MCF 10A (cell line): ENCODE data around the gene EPN3. TPM values are rescaled to one million over a fixed set of nuclear protein-coding genes. Genes with fewer than 3 reads are reported as not detected.

Experiments used
- BruUV-seq: library from RNA; stranded (reverse); fragments of 400-500 nt; replicated peaks from 2 replicates; lab custom pipeline; 2021; lab: Mats Ljungman, UMichigan
- CTCF ChIA-PET: fragments of 300-600 bp; sonication (Branson Sonifier 250); formaldehyde crosslinking; extraction: SDS; loops from one replicate; lab custom pipeline; 2021; ENCODE audit warnings: antibody characterized with exemption, inconsistent platforms; lab: Yijun Ruan, JAX
- POLR2A ChIA-PET: fragments of 300-600, 350-650 bp; sonication (Branson Sonifier 250); formaldehyde crosslinking; extraction: SDS; loops from one replicate; lab custom pipeline; 2020; ENCODE audit warnings: antibody characterized with exemption, inconsistent platforms; lab: Yijun Ruan, JAX
- DNase-seq: peaks from one replicate; pipeline ENCODE4 v3.0.0-alpha.2; 2018; ENCODE audit not compliant: unreplicated experiment
- H3K27ac Mint-ChIP-seq: one replicate; pipeline ENCODE4 v1.8.0; 2022; ENCODE audit warnings: mild to moderate bottlenecking, low read depth, mixed read lengths; ENCODE audit not compliant: unreplicated experiment
- H3K27me3 Mint-ChIP-seq: one replicate; pipeline ENCODE4 v1.8.0; 2022; ENCODE audit warnings: mixed read lengths; ENCODE audit not compliant: insufficient read depth, unreplicated experiment
- H3K36me3 Mint-ChIP-seq: one replicate; pipeline ENCODE4 v1.8.0; 2022; ENCODE audit warnings: mild to moderate bottlenecking, moderate library complexity, mixed read lengths; ENCODE audit not compliant: insufficient read depth, unreplicated experiment
- H3K4me1 Mint-ChIP-seq: one replicate; pipeline ENCODE4 v1.8.0; 2022; ENCODE audit warnings: mixed read lengths; ENCODE audit not compliant: insufficient read depth, unreplicated experiment
- H3K4me3 Mint-ChIP-seq: one replicate; pipeline ENCODE4 v1.8.0; 2022; ENCODE audit warnings: mild to moderate bottlenecking, moderate library complexity, mixed read lengths; ENCODE audit not compliant: unreplicated experiment
- H3K9me3 Mint-ChIP-seq: one replicate; pipeline ENCODE4 v1.8.0; 2022; ENCODE audit warnings: mixed read lengths; ENCODE audit not compliant: unreplicated experiment
- CTCF ChIP-seq: fragments of 200-600 bp; IDR thresholded peaks from one replicate; pipeline ENCODE4 v1.8.0; 2022; ENCODE audit warnings: antibody characterized with exemption, mild to moderate bottlenecking; ENCODE audit not compliant: unreplicated experiment
- intact Hi-C: fragments of 100-400 bp; cut with micrococcal nuclease; formaldehyde crosslinking; loops from 2 replicates; pipeline ENCODE4 v1.14.1; 2022
- total RNA-seq: library from RNA; stranded (reverse); gene quantifications from 2 replicates; pipeline ENCODE4 v1.2.3, GENCODE V29; 2022

The EPN3 gene
- total RNA-seq, 1 experiment from 2014 or later, result 4.4 TPM

DNA sequence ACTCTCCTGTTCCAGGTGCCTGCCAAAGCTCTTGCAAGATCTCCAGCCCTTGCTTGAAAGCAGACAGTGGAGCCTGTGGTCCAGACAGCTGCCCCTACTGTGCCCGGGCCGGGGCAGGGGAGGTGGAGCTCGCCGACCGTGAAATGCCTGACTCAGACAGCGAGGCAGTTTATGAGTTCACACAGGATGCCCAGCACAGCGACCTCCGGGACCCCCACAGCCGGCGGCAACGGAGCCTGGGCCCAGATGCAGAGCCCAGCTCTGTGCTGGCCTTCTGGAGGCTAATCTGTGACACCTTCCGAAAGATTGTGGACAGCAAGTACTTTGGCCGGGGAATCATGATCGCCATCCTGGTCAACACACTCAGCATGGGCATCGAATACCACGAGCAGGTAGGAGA lies 45.6 kb downstream of the EPN3 start:
- no peaks in the 10 kb centered on the region for H3K4me1 Mint-ChIP-seq
- intact Hi-C loops, result no loop called here
- BruUV-seq, result no TSS peak
- peaks cover 48% of the 10 kb centered on the region for H3K27me3 Mint-ChIP-seq
- H3K9me3 Mint-ChIP-seq, result no peaks in the 10 kb centered on the region
- H3K4me3 Mint-ChIP-seq, result no peak overlapping the region
- DNase-seq, result no peak
- no peaks in the 10 kb centered on the region for H3K36me3 Mint-ChIP-seq
- ChIA-PET POLR2A (no interaction called here), CTCF (no interaction called here)
- H3K27ac Mint-ChIP-seq, result no peak overlapping the region
- no peak for TF ChIP-seq CTCF

DNA sequence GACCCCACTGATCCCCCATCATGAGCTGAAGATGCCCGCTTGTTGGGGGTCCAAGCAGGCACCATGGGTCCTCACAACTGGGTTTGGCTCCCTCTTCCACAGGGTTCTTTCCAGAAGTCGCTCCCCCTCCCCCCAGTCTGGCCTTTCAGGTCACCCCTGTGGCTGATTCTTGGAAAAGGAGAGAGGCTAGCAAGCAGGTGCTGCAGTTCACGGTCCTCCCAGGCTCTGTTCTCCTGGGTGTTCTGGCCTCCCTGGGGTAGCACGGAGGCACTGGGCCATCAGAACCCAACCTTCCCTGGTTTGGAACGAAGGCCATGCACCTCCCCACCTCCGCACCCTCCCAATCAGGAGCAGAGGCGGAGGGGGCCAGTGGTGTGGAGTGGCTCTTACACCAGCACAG lies 46.9 kb downstream of the EPN3 start:
- no peak for TF ChIP-seq CTCF
- Mint-ChIP-seq H3K9me3 (no peaks in the 10 kb centered on the region), H3K4me3 (no peak overlapping the region), H3K27me3 (peaks cover 60% of the 10 kb centered on the region), H3K27ac (no peak overlapping the region), H3K4me1 (no peaks in the 10 kb centered on the region), H3K36me3 (no peaks in the 10 kb centered on the region)
- CTCF ChIA-PET, result no interaction called here
- intact Hi-C loops, result no loop called here
- BruUV-seq, result no TSS peak
- no peak for DNase-seq
- POLR2A ChIA-PET, result no interaction called here

- ChIA-PET POLR2A (no interaction called here), CTCF (no interaction called here)
- Mint-ChIP-seq H3K27me3 (peaks cover 65% of the 10 kb centered on the region), H3K4me3 (no peak overlapping the region), H3K36me3 (no peaks in the 10 kb centered on the region), H3K9me3 (no peaks in the 10 kb centered on the region), H3K4me1 (no peaks in the 10 kb centered on the region), H3K27ac (peak overlapping the region; percentile 61)
- no peak for TF ChIP-seq CTCF
- no TSS peak for BruUV-seq
- DNase-seq, result no peak
- intact Hi-C loops, result no loop called here
These were observed 48.1 kb downstream of the EPN3 start for GRCh38 chr17:50580646-50581045.

DNA sequence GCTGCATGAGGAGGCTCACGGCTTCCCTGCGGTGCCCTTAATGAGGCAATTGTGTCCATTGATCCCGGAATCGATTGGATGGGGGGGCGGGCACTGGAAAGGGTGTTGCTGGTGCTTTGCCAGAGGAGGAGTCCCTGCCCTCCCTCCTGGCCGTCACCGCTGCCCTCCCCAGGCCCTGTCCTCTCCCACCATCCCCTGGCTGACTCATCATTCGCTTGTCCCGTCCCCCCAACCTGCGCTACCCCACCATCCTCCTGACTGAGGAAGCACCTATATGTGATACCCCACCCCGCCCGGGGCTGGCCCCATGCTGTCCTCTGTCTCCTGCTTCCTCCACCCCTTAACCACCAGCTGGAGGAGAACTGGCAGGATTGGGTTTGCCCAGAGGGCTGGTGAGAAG lies 48.8 kb downstream of the EPN3 start:
- TF ChIP-seq CTCF, result no peak
- no peak for DNase-seq
- Mint-ChIP-seq H3K27ac (peak overlapping the region; percentile 61), H3K27me3 (peaks cover 65% of the 10 kb centered on the region), H3K36me3 (no peaks in the 10 kb centered on the region), H3K9me3 (no peaks in the 10 kb centered on the region), H3K4me1 (no peaks in the 10 kb centered on the region), H3K4me3 (no peak overlapping the region)
- POLR2A ChIA-PET, result no interaction called here
- CTCF ChIA-PET, result no interaction called here
- no TSS peak for BruUV-seq
- intact Hi-C loops, result no loop called here
